Tibial artery (tissue), 4 donors: ENCODE measurements around the gene TMEM229B.

Experiments used
- DNase-seq, 2 donors: peaks; one replicate each; pipeline ENCODE4 v3.0.0-alpha.2; 2019
- H3K27ac ChIP-seq, 2 donors: fragments of 200-600 bp; sonication (generic) in 1 of 2; 1 replicate in 1 of 2; 2 replicates in 1 of 2; pipeline ENCODE4 v1.5.1; 2018 to 2019; ENCODE audit warnings: mild to moderate bottlenecking in 1 of 2
- H3K27me3 ChIP-seq, 2 donors: fragments of 200-600 bp; sonication (generic) in 1 of 2; one replicate each; pipeline versions ENCODE4 v1.5.1 to v1.6.0; 2016 to 2019
- H3K36me3 ChIP-seq, 3 donors: fragments of 200-600 bp; sonication (generic) in 2 of 3; one replicate each; pipeline ENCODE4 v1.5.1; 2016 to 2019; ENCODE audit warnings: mild to moderate bottlenecking in 2 of 3
- H3K4me1 ChIP-seq, 4 donors: fragments of 200-600 bp; sonication (generic) in 2 of 4; 1 replicate in 3 of 4; 2 replicates in 1 of 4; pipeline ENCODE4 v1.5.1; 2016 to 2019
- H3K4me3 ChIP-seq, 2 donors: fragments of 200-600 bp; sonication (generic) in 1 of 2; 1 replicate in 1 of 2; 2 replicates in 1 of 2; pipeline ENCODE4 v1.5.1; 2018 to 2019; ENCODE audit warnings: mild to moderate bottlenecking in 2 of 2
- H3K9me3 ChIP-seq, 3 donors: fragments of 200-600 bp; sonication (generic) in 1 of 3; one replicate each; pipeline ENCODE4 v1.5.1; 2016 to 2019
- CTCF ChIP-seq, 2 experiments: fragments of 200-600 bp in 1 of 2; fragments of 450-650 bp in 1 of 2; IDR thresholded peaks; one replicate each; pipeline ENCODE4 v1.5.1; 2017 to 2019; ENCODE audit warnings: antibody characterized with exemption in 2 of 2, mild to moderate bottlenecking in 1 of 2, moderate library complexity in 1 of 2
- intact Hi-C: fragments of 100-400 bp; cut with DNase I; formaldehyde crosslinking; loops from one replicate; pipeline ENCODE4 v1.15.0; 2023; ENCODE audit warnings: low total_unique reads

The TMEM229B gene

GRCh38 chr14:67441672-67442071 lies 46.8 kb downstream of the TMEM229B start:
- H3K36me3 ChIP-seq, result no peaks in the 10 kb centered on the region
- no peak overlapping the region for H3K4me3 ChIP-seq
- no peak for TF ChIP-seq CTCF (IDR thresholded peaks at IDR 0.05)
- H3K4me1 ChIP-seq, result peaks cover 0 to 5% (median 0%) of the 10 kb centered on the region in 4 donors
- H3K9me3 ChIP-seq, result no peaks in the 10 kb centered on the region
- peaks cover 0 to 15% of the 10 kb centered on the region in 2 donors for H3K27me3 ChIP-seq
- DNase-seq, result no peak
- intact Hi-C loops, result no loop called here
- no peak overlapping the region for H3K27ac ChIP-seq

DNA sequence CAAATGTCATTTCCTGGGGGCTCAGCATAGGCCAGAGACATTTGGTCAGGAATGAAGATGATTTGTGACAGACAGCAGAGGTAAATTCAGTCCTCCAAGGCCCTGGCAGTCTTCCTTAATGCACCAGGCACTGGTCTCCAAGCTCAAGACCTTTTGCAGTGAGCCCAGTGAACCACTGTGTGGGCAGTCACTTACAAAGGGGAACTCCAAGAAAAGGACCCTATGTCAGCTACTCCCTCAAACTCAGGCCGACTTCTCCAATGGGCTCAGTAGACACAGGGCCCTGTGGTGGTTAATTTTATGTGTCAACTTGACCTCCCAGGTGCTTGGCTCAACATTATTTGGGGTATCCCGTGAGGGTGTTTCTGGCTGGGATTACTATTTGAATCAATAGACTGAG lies 47.3 kb downstream of the TMEM229B start:
- Histone ChIP-seq H3K36me3 (no peaks in the 10 kb centered on the region), H3K27me3 (peaks cover 0 to 15% of the 10 kb centered on the region in 2 donors), H3K4me1 (peaks cover 0 to 5% (median 0%) of the 10 kb centered on the region in 4 donors), H3K9me3 (no peaks in the 10 kb centered on the region), H3K4me3 (no peak overlapping the region), H3K27ac (no peak overlapping the region)
- DNase-seq, result no peak
- TF ChIP-seq CTCF (IDR thresholded peaks at IDR 0.05), result no peak
- intact Hi-C loops, result no loop called here

- Histone ChIP-seq H3K27me3 (peaks cover 0 to 15% of the 10 kb centered on the region in 2 donors), H3K4me1 (peaks cover 0 to 5% (median 0%) of the 10 kb centered on the region in 4 donors), H3K4me3 (no peak overlapping the region), H3K36me3 (no peaks in the 10 kb centered on the region), H3K27ac (no peak overlapping the region), H3K9me3 (no peaks in the 10 kb centered on the region)
- intact Hi-C loops, result no loop called here
- TF ChIP-seq CTCF (IDR thresholded peaks at IDR 0.05), result no peak
- DNase-seq, result no peak
These were observed 48.0 kb downstream of the TMEM229B start for GRCh38 chr14:67440513-67440912.

DNA sequence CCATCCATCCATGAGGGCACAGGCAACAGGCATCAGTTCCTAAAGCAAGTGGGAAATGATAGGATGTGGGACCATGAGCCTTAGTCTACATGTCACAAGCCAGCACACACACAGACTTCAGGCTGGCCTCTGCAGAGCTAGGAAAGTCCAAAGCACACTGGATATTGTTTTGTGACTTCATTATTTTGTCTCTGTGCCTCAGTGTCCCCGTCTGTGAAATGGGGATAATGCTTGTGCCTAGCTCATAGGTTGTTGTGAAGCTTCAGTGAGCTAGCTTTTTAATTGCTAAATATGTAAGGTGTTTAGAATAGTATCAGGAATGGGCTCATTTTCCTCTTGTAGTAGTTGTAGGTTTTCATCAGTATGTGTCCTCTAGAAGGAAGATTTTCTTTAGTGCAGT lies 49.6 kb downstream of the TMEM229B start:
- H3K4me3 ChIP-seq, result no peak overlapping the region
- TF ChIP-seq CTCF (IDR thresholded peaks at IDR 0.05), result no peak
- H3K4me1 ChIP-seq, result no peaks in the 10 kb centered on the region
- H3K27ac ChIP-seq, result no peak overlapping the region
- H3K36me3 ChIP-seq, result no peaks in the 10 kb centered on the region
- no peak for DNase-seq
- no peaks in the 10 kb centered on the region for H3K9me3 ChIP-seq
- intact Hi-C loops, result no loop called here
- H3K27me3 ChIP-seq, result peaks cover 0 to 15% of the 10 kb centered on the region in 2 donors

DNA sequence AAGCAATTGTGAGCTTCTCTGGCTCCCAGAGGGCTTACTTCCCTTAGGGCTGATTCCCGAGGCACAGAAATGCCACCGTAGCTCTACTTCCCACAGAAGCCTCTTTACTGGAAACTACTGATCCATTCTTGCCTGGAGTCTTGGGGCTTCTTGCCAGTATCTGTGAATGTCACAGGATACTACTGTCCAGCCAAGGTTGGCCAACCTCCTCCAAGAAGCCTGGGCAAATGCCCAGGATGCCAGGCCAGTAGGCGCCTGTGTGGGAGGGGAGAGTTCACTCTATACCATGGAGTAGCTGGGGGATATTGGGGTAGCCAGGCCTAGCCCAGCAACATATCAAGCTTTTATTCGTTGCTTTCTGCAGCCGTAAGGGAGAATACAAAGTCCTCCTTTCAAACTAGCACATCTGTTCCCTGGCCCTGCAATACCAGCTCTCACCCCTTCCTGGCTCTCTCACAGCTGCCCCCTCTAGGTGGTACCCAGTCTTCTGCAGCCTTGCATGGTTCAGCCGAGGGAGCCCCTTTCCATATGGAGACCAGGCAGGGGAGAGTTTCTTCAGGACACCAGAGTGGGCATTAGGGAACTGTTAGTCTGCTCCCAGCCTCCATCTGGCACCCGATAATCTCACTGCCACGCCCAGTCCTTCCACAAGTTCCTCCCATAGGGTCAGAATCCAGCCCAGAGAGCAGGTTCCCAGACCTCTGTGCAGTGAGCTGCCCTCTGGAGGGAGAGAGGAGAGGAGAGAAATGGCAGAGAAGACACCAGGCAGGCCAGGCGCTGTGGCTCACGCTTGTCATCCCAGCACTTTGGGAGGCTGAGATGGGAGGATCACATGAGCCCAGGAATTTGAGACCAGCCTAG lies 52.3 kb downstream of the TMEM229B start:
- H3K4me3 ChIP-seq, result no peak overlapping the region
- no peak for DNase-seq
- peaks cover 0 to 8% of the 10 kb centered on the region in 2 donors for H3K27me3 ChIP-seq
- no peaks in the 10 kb centered on the region for H3K36me3 ChIP-seq
- H3K4me1 ChIP-seq, result peaks cover 0 to 8% (median 0%) of the 10 kb centered on the region in 4 donors
- H3K27ac ChIP-seq, result no peak overlapping the region
- TF ChIP-seq CTCF (IDR thresholded peaks at IDR 0.05), result no peak
- intact Hi-C loops, result no loop called here
- H3K9me3 ChIP-seq, result no peaks in the 10 kb centered on the region
